Lower leg skin (tissue), 3 donors: ENCODE results near the gene NLGN4X.

ENCODE experiments used
- CTCF ChIP-seq, 3 donors: fragments of 450-650 bp; IDR thresholded peaks; one replicate each; pipeline ENCODE4 v1.5.1; 2016; ENCODE audit warnings: antibody characterized with exemption in 3 of 3, mild to moderate bottlenecking in 3 of 3, moderate library complexity in 2 of 3
- POLR2A ChIP-seq, 2 donors: fragments of 450-650 bp; IDR thresholded peaks; one replicate each; pipeline ENCODE4 v1.6.1; 2016 to 2017; ENCODE audit warnings: antibody characterized with exemption in 2 of 2, mild to moderate bottlenecking in 1 of 2, moderate library complexity in 1 of 2

GRCh38 chrX:5965406-5965805 lies 263.3 kb downstream of the NLGN4X start:
- TF ChIP-seq CTCF (IDR thresholded peaks at IDR 0.05) (no peak), POLR2A (IDR thresholded peaks at IDR 0.05) (no peak)
